ENCODE measurements around the gene SYPL2. TPM values are rescaled to one million over a fixed set of nuclear protein-coding genes. Genes with fewer than 3 reads are reported as not detected.
"Not testable (repeated sequence)": the region's sequence is repeated elsewhere in the genome, so short reads cannot be mapped to it uniquely, and the experiment has no call there.

Gene SYPL2
- total and polyA plus RNA-seq, 7 donors: 35.3 to 203 (median 125) TPM

DNA sequence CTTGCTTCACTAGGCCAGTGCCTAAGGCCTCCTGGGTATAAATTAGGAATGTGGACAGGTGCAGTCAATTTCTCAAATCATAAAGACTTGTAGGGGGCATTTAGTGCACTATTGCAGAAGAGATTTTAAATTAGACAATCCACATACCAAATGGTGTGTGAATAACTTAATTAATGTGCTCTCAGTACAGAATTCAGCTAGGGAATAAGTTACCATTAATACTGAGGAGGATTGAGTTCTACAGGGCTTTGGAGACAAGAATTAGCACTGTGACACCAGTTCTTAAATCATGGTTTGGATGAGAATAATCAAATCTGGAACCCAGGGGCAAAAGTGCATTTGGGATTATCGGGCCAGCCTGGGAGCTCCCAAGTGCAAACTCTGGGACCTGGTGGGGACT, 1.7 kb downstream of the SYPL2 start:
- 48 to 58% (median 57%) methylated on average over 1 of the region's 1 CpG for WGBS, 3 donors
- H3K27ac ChIP-seq: peak overlapping the region; percentile 97
- DNase-seq: no peak
- H3K9me3 ChIP-seq: no peaks in the 10 kb centered on the region
- peak overlapping the region; percentile 87 for H3K4me3 ChIP-seq
- H3K4me1 ChIP-seq: peaks cover 44% of the 10 kb centered on the region
- no peaks in the 10 kb centered on the region for H3K27me3 ChIP-seq (ENCODE audit: insufficient read depth in 3 of 3, low read length in 2 of 3)
- no peak for ATAC-seq
- H3K36me3 ChIP-seq (ENCODE audit: insufficient read depth in 1 of 2, low read depth in 1 of 2): no peaks in the 10 kb centered on the region
- TF ChIP-seq, protein P1, sequence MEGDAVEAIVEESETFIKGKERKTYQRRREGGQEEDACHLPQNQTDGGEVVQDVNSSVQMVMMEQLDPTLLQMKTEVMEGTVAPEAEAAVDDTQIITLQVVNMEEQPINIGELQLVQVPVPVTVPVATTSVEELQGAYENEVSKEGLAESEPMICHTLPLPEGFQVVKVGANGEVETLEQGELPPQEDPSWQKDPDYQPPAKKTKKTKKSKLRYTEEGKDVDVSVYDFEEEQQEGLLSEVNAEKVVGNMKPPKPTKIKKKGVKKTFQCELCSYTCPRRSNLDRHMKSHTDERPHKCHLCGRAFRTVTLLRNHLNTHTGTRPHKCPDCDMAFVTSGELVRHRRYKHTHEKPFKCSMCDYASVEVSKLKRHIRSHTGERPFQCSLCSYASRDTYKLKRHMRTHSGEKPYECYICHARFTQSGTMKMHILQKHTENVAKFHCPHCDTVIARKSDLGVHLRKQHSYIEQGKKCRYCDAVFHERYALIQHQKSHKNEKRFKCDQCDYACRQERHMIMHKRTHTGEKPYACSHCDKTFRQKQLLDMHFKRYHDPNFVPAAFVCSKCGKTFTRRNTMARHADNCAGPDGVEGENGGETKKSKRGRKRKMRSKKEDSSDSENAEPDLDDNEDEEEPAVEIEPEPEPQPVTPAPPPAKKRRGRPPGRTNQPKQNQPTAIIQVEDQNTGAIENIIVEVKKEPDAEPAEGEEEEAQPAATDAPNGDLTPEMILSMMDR (IDR thresholded peaks at IDR 0.05): no peak
- intact Hi-C loops (cut with DNase I): loop anchor here in 1 of 2 donors (5.0 kb wide), 1 partner anchor 41 kb away; the partner anchor contains the start of gene PSMA5

DNA sequence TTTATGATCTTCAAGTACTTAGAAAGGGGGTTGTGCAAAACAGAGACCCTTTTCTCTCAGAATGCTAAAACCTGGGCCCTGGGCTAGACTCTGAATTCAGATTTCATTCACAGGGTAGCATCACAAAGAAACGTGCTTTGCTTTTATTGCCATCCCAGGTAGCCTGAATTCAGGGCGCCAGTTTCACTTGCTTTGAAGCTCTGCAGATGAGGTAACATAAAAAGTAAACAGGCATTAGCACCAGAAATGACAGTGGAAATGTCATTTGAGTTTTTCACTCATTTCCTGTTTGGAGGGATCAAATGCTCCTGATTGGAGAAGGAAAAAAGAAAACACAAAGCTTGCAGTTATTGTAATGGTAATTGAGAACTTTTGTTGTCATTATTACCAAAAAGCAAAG, 2.6 kb downstream of the SYPL2 start:
- Histone ChIP-seq H3K9me3 (no peaks in the 10 kb centered on the region), H3K4me1 (peaks cover 53% of the 10 kb centered on the region), H3K27ac (peak overlapping the region; percentile 97), H3K27me3 (ENCODE audit: insufficient read depth in 3 of 3, low read length in 2 of 3) (no peaks in the 10 kb centered on the region), H3K36me3 (ENCODE audit: insufficient read depth in 1 of 2, low read depth in 1 of 2) (no peaks in the 10 kb centered on the region), H3K4me3 (peak overlapping the region; percentile 87)
- TF ChIP-seq, protein P1 (IDR thresholded peaks at IDR 0.05): no peak
- ATAC-seq (no peak), DNase-seq (no peak)
- intact Hi-C loops (cut with DNase I): loop anchor here in 1 of 2 donors (5.0 kb wide), 1 partner anchor 42 kb away; the partner anchor contains the start of gene PSMA5
- 17 to 34% (median 25%) methylated on average over 2 of the region's 2 CpGs for WGBS, 3 donors

DNA sequence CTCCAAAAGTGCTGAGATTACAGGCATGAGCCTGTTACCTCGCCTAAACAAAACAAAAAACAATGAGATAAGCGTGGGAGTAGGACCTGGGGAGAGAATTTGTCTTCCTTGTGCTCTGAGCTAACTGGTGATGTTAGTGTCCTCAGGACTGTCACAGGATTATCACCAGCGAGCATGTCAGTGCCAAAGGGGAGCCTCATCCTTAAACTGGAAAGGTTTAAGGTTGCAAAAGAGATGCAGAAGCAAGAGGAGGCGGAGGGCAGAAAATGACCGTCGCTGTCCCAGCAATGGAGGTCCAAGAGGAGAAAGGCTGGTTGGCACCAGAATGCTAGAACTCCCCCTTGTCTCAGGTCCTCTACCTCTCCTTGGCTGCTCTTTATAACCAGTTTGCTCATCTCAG, 3.9 kb downstream of the SYPL2 start:
- no peak for DNase-seq
- peaks cover 63% of the 10 kb centered on the region for H3K4me1 ChIP-seq
- H3K27ac ChIP-seq: peak overlapping the region; percentile 97
- no peaks in the 10 kb centered on the region for H3K9me3 ChIP-seq
- TF ChIP-seq, protein P1 (IDR thresholded peaks at IDR 0.05): no peak
- 11 to 36% (median 19%) methylated on average over 5 to 6 of the region's 6 CpGs for WGBS, 3 donors
- peak in 2 of 4 donors; percentile 21 to 28 for ATAC-seq
- peaks cover 0 to 13% of the 10 kb centered on the region in 2 donors for H3K36me3 ChIP-seq (ENCODE audit: insufficient read depth in 1 of 2, low read depth in 1 of 2)
- H3K4me3 ChIP-seq: peak overlapping the region; percentile 87
- intact Hi-C loops (cut with DNase I): loop anchor here in 1 of 2 donors (2.0 kb wide), 1 partner anchor 43 kb away; the partner anchor contains the start of gene PSMA5
- H3K27me3 ChIP-seq (ENCODE audit: insufficient read depth in 3 of 3, low read length in 2 of 3): no peaks in the 10 kb centered on the region

GRCh38 chr1:109472779-109473178, 6.4 kb downstream of the SYPL2 start:
- peaks cover 0 to 37% of the 10 kb centered on the region in 2 donors for H3K36me3 ChIP-seq (ENCODE audit: insufficient read depth in 1 of 2, low read depth in 1 of 2)
- TF ChIP-seq, protein P1 (IDR thresholded peaks at IDR 0.05): no peak
- peaks cover 69% of the 10 kb centered on the region for H3K4me1 ChIP-seq
- peak overlapping the region; percentile 18 for H3K4me3 ChIP-seq
- no peaks in the 10 kb centered on the region for H3K9me3 ChIP-seq
- DNase-seq (no peak), ATAC-seq (peak in 3 of 4 donors; percentile 31 to 62 (median 51))
- WGBS, 3 donors: 21 to 26% (median 25%) methylated on average over 3 of the region's 3 CpGs
- peak overlapping the region; percentile 97 for H3K27ac ChIP-seq
- no peaks in the 10 kb centered on the region for H3K27me3 ChIP-seq (ENCODE audit: insufficient read depth in 3 of 3, low read length in 2 of 3)
- intact Hi-C loops (cut with DNase I): no loop called here

- H3K4me1 ChIP-seq: peaks cover 63% of the 10 kb centered on the region
- intact Hi-C loops (cut with DNase I): not testable (repeated sequence)
- peak; percentile 55 to 69 (median 66) for ATAC-seq
Observed at GRCh38 chr1:109473284-109474057, 7.1 kb downstream of the SYPL2 start.

More at GRCh38 chr1:109473284-109474057, 7.1 kb downstream of the SYPL2 start:
- not testable (repeated sequence) for H3K9me3 ChIP-seq; H3K27me3 ChIP-seq (ENCODE audit: insufficient read depth in 3 of 3, low read length in 2 of 3)
- Histone ChIP-seq H3K27ac (peak overlapping the region; percentile 97), H3K36me3 (ENCODE audit: insufficient read depth in 1 of 2, low read depth in 1 of 2) (peaks cover 0 to 44% of the 10 kb centered on the region in 2 donors), H3K4me3 (peak overlapping the region; percentile 18)
- 44 to 70% (median 57%) methylated on average over 12 of the region's 12 CpGs for WGBS, 3 donors
- DNase-seq: peak in 1 of 2 donors; percentile 69

Measured in psoas muscle (tissue), 8 donors.